ENCODE results near the gene SLC17A1.
"Not testable (repeated sequence)": the region's sequence is repeated elsewhere in the genome, so short reads cannot be mapped to it uniquely, and the experiment has no call there.

The SLC17A1 gene

GRCh38 chr6:25754535-25754934 lies 77.3 kb downstream of the SLC17A1 start, which contains the start of gene SLC17A4:
Gene SLC17A4, plus strand, starts transcription at chr6:25754742. Its CDS starts 7,221 bp downstream, at chr6:25761963.
- no peak for DNase-seq

GRCh38 chr6:25753079-25753478 lies 78.8 kb downstream of the SLC17A1 start:
- DNase-seq = no peak

DNA sequence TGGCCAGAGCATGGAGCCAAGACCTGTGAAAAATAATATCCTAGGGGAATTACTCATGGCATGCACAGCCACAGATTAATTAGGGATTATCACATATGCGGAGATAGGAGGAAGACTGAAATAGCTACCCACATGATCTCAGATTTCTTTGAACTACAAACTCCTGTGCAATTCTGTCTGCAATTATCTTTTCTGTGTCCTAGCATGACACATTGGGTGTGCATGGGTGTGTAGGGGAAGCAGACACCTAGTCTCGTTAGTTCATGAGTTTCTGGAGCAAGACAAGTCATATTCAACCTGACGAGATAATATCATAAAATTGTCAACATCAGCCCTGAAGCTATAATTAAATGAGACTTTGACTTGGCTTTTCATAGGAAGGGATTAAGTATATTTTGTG lies 80.9 kb downstream of the SLC17A1 start:
- DNase-seq = no peak

- no peak for DNase-seq
These were observed 82.0 kb downstream of the SLC17A1 start for GRCh38 chr6:25749837-25750236.

DNA sequence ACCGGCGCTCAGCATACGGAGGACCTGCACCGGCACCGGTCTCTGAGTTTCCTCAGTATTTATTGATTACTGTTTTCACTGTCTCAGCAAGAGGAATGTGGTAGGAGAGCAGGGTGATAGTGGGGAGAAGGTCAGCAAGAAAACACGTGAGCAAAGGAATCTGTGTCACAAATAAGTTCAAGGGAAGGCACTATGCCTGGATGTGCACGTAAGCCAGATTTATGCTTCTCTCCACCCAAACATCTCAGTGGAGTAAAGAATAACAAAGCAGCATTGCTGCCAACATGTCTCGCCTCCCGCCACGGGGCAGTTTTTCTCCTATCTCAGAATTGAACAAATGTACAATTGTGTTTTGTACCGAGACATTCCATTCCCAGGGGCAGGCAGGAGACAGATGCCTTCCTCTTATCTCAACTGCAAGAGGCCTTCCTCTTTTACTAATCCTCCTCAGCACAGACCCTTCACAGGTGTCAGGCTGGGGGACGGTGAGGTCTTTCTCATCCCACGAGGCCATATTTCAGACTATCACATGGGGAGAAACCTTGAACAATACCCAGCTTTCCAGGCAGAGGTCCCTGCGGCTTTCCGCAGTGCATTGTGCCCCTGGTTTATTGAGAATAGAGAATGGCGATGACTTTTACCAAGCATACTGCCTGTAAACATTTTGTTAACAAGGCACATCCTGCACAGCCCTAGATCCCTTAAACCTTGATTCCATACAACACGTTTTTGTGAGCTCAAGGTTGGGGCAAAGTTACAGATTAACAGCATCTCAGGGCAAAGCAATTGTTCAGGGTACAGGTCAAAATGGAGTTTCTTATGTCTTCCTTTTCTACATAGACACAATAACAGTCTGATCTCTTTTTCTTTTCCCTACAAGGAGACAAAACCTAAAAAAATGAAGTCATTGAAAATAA lies 83.0 kb downstream of the SLC17A1 start:
- DNase-seq = not testable (repeated sequence)

- no peak for DNase-seq
These were observed 83.8 kb downstream of the SLC17A1 start for GRCh38 chr6:25748049-25748448.

GRCh38 chr6:25747477-25747876 lies 84.4 kb downstream of the SLC17A1 start:
- DNase-seq = no peak

- no peak for DNase-seq
These were observed 84.9 kb downstream of the SLC17A1 start for GRCh38 chr6:25746968-25747367.

DNA sequence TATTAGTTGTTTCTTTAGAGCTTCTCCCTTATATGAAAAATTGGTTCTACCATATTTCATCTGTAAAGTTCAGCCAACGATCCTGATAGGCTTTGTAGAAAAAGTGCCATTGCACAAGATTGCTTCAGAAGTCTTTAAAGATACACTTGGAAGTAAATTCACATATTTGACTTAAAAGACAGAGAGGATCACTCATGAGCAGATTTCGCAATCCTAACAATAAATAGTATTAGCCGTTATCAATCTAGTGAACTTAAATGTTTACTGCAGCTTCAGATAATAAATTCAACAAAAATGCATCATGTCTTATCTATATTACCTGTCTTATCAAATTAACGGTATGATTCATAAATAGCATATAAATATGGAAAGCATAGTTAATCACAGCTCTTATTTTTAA lies 86.0 kb downstream of the SLC17A1 start:
- no peak for DNase-seq

- no peak for DNase-seq
These were observed 88.0 kb downstream of the SLC17A1 start for GRCh38 chr6:25743868-25744267.

- DNase-seq = no peak
These were observed 96.6 kb downstream of the SLC17A1 start for GRCh38 chr6:25735261-25735660.
